Stimulated activated naive B cell treated with anti-CD40 and anti-IgM and Interleukin-4, amounts not matched to agents 10 μg/mL and 1 μg/mL and 100 μg/mL, for 72 hours (primary cell): ENCODE measurements around the gene OBSCN.

ENCODE experiments used
- ATAC-seq, 2 donors: fragments of 150-1000 bp; cut with Tn5 transposase; replicated peaks; 2 replicates each; pipeline ENCODE4 v1.10.0; 2021; ENCODE audit warnings: moderate library complexity in 1 of 2
- DNase-seq: peaks from one replicate; pipeline ENCODE4 v3.0.0; 2021
- H3K27ac Mint-ChIP-seq: one replicate; pipeline ENCODE4 v1.8.0; 2022; ENCODE audit warnings: mild to moderate bottlenecking, mixed read lengths
- H3K27me3 Mint-ChIP-seq, 2 donors: one replicate each; pipeline ENCODE4 v1.8.0; 2022; ENCODE audit warnings: mixed read lengths in 2 of 2
- H3K36me3 Mint-ChIP-seq, 2 donors: one replicate each; pipeline ENCODE4 v1.8.0; 2022; ENCODE audit warnings: mixed read lengths in 2 of 2, mild to moderate bottlenecking in 1 of 2
- H3K4me1 Mint-ChIP-seq, 2 donors: one replicate each; pipeline ENCODE4 v1.8.0; 2022; ENCODE audit warnings: mixed read lengths in 2 of 2, mild to moderate bottlenecking in 1 of 2
- H3K4me3 Mint-ChIP-seq, 2 donors: one replicate each; pipeline ENCODE4 v1.8.0; 2022; ENCODE audit warnings: mild to moderate bottlenecking in 2 of 2, mixed read lengths in 2 of 2, moderate library complexity in 1 of 2
- H3K9me3 Mint-ChIP-seq, 2 donors: one replicate each; pipeline ENCODE4 v1.8.0; 2022; ENCODE audit warnings: mixed read lengths in 2 of 2, mild to moderate bottlenecking in 1 of 2

OBSCN gene

GRCh38 chr1:228319352-228320088 is 111.7 kb downstream of the OBSCN start:
- Mint-ChIP-seq H3K4me3 (no peak overlapping the region), H3K9me3 (no peaks in the 10 kb centered on the region), H3K4me1 (no peaks in the 10 kb centered on the region), H3K27me3 (no peaks in the 10 kb centered on the region), H3K27ac (no peak overlapping the region), H3K36me3 (peaks cover 0 to 3% of the 10 kb centered on the region in 2 donors)
- DNase-seq, result no peak
- ATAC-seq, result no peak

- Mint-ChIP-seq H3K4me3 (no peak overlapping the region), H3K27me3 (no peaks in the 10 kb centered on the region), H3K4me1 (no peaks in the 10 kb centered on the region), H3K27ac (no peak overlapping the region), H3K9me3 (no peaks in the 10 kb centered on the region), H3K36me3 (peaks cover 0 to 3% of the 10 kb centered on the region in 2 donors)
- ATAC-seq, result no peak
- no peak for DNase-seq
Measured at GRCh38 chr1:228320394-228320793, 112.5 kb downstream of the OBSCN start.

- no peak overlapping the region for H3K27ac Mint-ChIP-seq
- ATAC-seq, result no peak
- H3K4me3 Mint-ChIP-seq, result no peak overlapping the region
- H3K9me3 Mint-ChIP-seq, result no peaks in the 10 kb centered on the region
- H3K27me3 Mint-ChIP-seq, result no peaks in the 10 kb centered on the region
- no peak for DNase-seq
- H3K4me1 Mint-ChIP-seq, result no peaks in the 10 kb centered on the region
- H3K36me3 Mint-ChIP-seq, result peaks cover 0 to 3% of the 10 kb centered on the region in 2 donors
Measured at GRCh38 chr1:228321435-228321834, 113.6 kb downstream of the OBSCN start.

- ATAC-seq (no peak), DNase-seq (no peak)
- no peaks in the 10 kb centered on the region for H3K9me3 Mint-ChIP-seq
Measured at GRCh38 chr1:228321895-228322294, 114.1 kb downstream of the OBSCN start.

GRCh38 chr1:228323401-228323800 is 115.6 kb downstream of the OBSCN start:
- Mint-ChIP-seq H3K36me3 (peaks cover 0 to 3% of the 10 kb centered on the region in 2 donors), H3K27ac (no peak overlapping the region), H3K4me1 (no peaks in the 10 kb centered on the region), H3K27me3 (no peaks in the 10 kb centered on the region), H3K4me3 (no peak overlapping the region), H3K9me3 (no peaks in the 10 kb centered on the region)
- ATAC-seq, result no peak
- no peak for DNase-seq

More at GRCh38 chr1:228321895-228322294, 114.1 kb downstream of the OBSCN start:
- Mint-ChIP-seq H3K4me3 (no peak overlapping the region), H3K27me3 (no peaks in the 10 kb centered on the region), H3K27ac (no peak overlapping the region), H3K36me3 (peaks cover 0 to 3% of the 10 kb centered on the region in 2 donors), H3K4me1 (no peaks in the 10 kb centered on the region)

GRCh38 chr1:228325267-228325666 is 117.4 kb downstream of the OBSCN start:
- no peak for ATAC-seq
- H3K9me3 Mint-ChIP-seq, result no peaks in the 10 kb centered on the region
- H3K4me3 Mint-ChIP-seq, result no peak overlapping the region

GRCh38 chr1:228329887-228330286 is 122.0 kb downstream of the OBSCN start:
- H3K9me3 Mint-ChIP-seq, result no peaks in the 10 kb centered on the region
- DNase-seq (no peak), ATAC-seq (no peak)
- no peaks in the 10 kb centered on the region for H3K4me1 Mint-ChIP-seq
- no peak overlapping the region for H3K4me3 Mint-ChIP-seq
- no peak overlapping the region for H3K27ac Mint-ChIP-seq
- H3K27me3 Mint-ChIP-seq, result no peaks in the 10 kb centered on the region
- peaks cover 0 to 10% of the 10 kb centered on the region in 2 donors for H3K36me3 Mint-ChIP-seq

More at GRCh38 chr1:228325267-228325666, 117.4 kb downstream of the OBSCN start:
- DNase-seq, result no peak
- no peaks in the 10 kb centered on the region for H3K4me1 Mint-ChIP-seq
- H3K27me3 Mint-ChIP-seq, result no peaks in the 10 kb centered on the region
- no peak overlapping the region for H3K27ac Mint-ChIP-seq
- H3K36me3 Mint-ChIP-seq, result peaks cover 0 to 3% of the 10 kb centered on the region in 2 donors

GRCh38 chr1:228332797-228333738 is 125.2 kb downstream of the OBSCN start:
- no peak for DNase-seq
- peaks cover 0 to 2% of the 10 kb centered on the region in 2 donors for H3K4me1 Mint-ChIP-seq
- no peak overlapping the region for H3K27ac Mint-ChIP-seq
- H3K27me3 Mint-ChIP-seq, result no peaks in the 10 kb centered on the region
- no peaks in the 10 kb centered on the region for H3K9me3 Mint-ChIP-seq
- no peak for ATAC-seq
- H3K4me3 Mint-ChIP-seq, result no peak overlapping the region
- H3K36me3 Mint-ChIP-seq, result peaks cover 0 to 10% of the 10 kb centered on the region in 2 donors

- Mint-ChIP-seq H3K4me3 (no peak overlapping the region), H3K27me3 (no peaks in the 10 kb centered on the region), H3K9me3 (no peaks in the 10 kb centered on the region), H3K36me3 (peaks cover 0 to 10% of the 10 kb centered on the region in 2 donors), H3K4me1 (peaks cover 0 to 2% of the 10 kb centered on the region in 2 donors), H3K27ac (no peak overlapping the region)
- DNase-seq, result no peak
- no peak for ATAC-seq
Measured at GRCh38 chr1:228333739-228334115, 125.9 kb downstream of the OBSCN start.

- Mint-ChIP-seq H3K27me3 (no peaks in the 10 kb centered on the region), H3K4me3 (no peak overlapping the region), H3K36me3 (peaks cover 0 to 10% of the 10 kb centered on the region in 2 donors), H3K27ac (no peak overlapping the region), H3K4me1 (peaks cover 0 to 2% of the 10 kb centered on the region in 2 donors), H3K9me3 (no peaks in the 10 kb centered on the region)
- DNase-seq (no peak), ATAC-seq (no peak)
Measured at GRCh38 chr1:228334226-228334935, 126.5 kb downstream of the OBSCN start.

GRCh38 chr1:228334954-228335353 is 127.1 kb downstream of the OBSCN start:
- Mint-ChIP-seq H3K9me3 (no peaks in the 10 kb centered on the region), H3K4me3 (no peak overlapping the region), H3K27me3 (no peaks in the 10 kb centered on the region), H3K36me3 (peaks cover 0 to 10% of the 10 kb centered on the region in 2 donors), H3K27ac (no peak overlapping the region), H3K4me1 (peaks cover 0 to 2% of the 10 kb centered on the region in 2 donors)
- no peak for DNase-seq
- ATAC-seq, result no peak

- peaks cover 0 to 2% of the 10 kb centered on the region in 2 donors for H3K4me1 Mint-ChIP-seq
- DNase-seq (no peak), ATAC-seq (no peak)
- H3K27ac Mint-ChIP-seq, result no peak overlapping the region
- H3K4me3 Mint-ChIP-seq, result no peak overlapping the region
- H3K9me3 Mint-ChIP-seq, result no peaks in the 10 kb centered on the region
- H3K36me3 Mint-ChIP-seq, result peaks cover 0 to 10% of the 10 kb centered on the region in 2 donors
- H3K27me3 Mint-ChIP-seq, result no peaks in the 10 kb centered on the region
Measured at GRCh38 chr1:228335406-228336307, 127.8 kb downstream of the OBSCN start.

- Mint-ChIP-seq H3K4me3 (no peak overlapping the region), H3K4me1 (peaks cover 0 to 2% of the 10 kb centered on the region in 2 donors), H3K27ac (no peak overlapping the region), H3K9me3 (no peaks in the 10 kb centered on the region), H3K36me3 (peaks cover 0 to 10% of the 10 kb centered on the region in 2 donors), H3K27me3 (no peaks in the 10 kb centered on the region)
- DNase-seq (no peak), ATAC-seq (no peak)
Measured at GRCh38 chr1:228336308-228337030, 128.6 kb downstream of the OBSCN start.
